Transverse colon (tissue), 4 donors: ENCODE data around the gene RNU5B-1. TPM values are rescaled to one million over a fixed set of nuclear protein-coding genes. Genes with fewer than 3 reads are reported as not detected.
A peak's percentile ranks its signal among the peaks of the same experiment; 100 is the strongest.

Experiments used
- DNase-seq: peaks from one replicate; pipeline ENCODE4 v3.0.0-alpha.2; 2019
- H3K27ac ChIP-seq, 4 donors: fragments of 200-600 bp; sonication (generic); 2 replicates each; pipeline ENCODE4 v1.5.1; 2016 to 2018; ENCODE audit warnings: inconsistent platforms in 4 of 4
- H3K27me3 ChIP-seq: fragments of 200-600 bp; sonication (generic); 2 replicates; pipeline ENCODE4 v1.5.1; 2017; ENCODE audit warnings: inconsistent platforms
- H3K36me3 ChIP-seq, 4 donors: fragments of 200-600 bp; sonication (generic); 2 replicates each; pipeline ENCODE4 v1.5.1; 2017 to 2019; ENCODE audit warnings: inconsistent platforms in 4 of 4
- H3K4me1 ChIP-seq, 4 donors: fragments of 200-600 bp; sonication (generic); 2 replicates each; pipeline ENCODE4 v1.5.1; 2017 to 2020; ENCODE audit warnings: inconsistent platforms in 4 of 4
- H3K4me3 ChIP-seq, 4 donors: fragments of 200-600 bp; sonication (generic); 1 replicate in 1 of 4; 2 replicates in 3 of 4; pipeline versions ENCODE4 v1.5.1 to v1.6.1; 2017 to 2019; ENCODE audit warnings: inconsistent platforms in 4 of 4
- H3K9me3 ChIP-seq, 2 donors: fragments of 200-600 bp; sonication (generic); 2 replicates each; pipeline ENCODE4 v1.5.1; 2017 to 2019; ENCODE audit warnings: inconsistent platforms in 2 of 2
- CTCF ChIP-seq, 5 experiments: fragments of 200-600 bp in 3 of 5; fragments of 450-650 bp in 2 of 5; sonication (generic) in 3 of 5; IDR thresholded peaks; 1 replicate in 2 of 5; 2 replicates in 3 of 5; pipeline ENCODE4 v1.5.1; 2016 to 2017; ENCODE audit warnings: antibody characterized with exemption in 5 of 5, inconsistent platforms in 3 of 5, mild to moderate bottlenecking in 2 of 5, moderate library complexity in 1 of 5
- EP300 ChIP-seq: sonication (generic); formaldehyde crosslinking; IDR thresholded peaks from one replicate; pipeline ENCODE4 v1.6.1; 2017; ENCODE audit warnings: antibody characterized with exemption, low read depth
- POLR2A ChIP-seq: fragments of 450-650 bp; IDR thresholded peaks from one replicate; pipeline ENCODE4 v1.6.1; 2016; ENCODE audit warnings: antibody characterized with exemption, mild to moderate bottlenecking, moderate library complexity
- POLR2AphosphoS5 ChIP-seq, 3 donors: sonication (generic); formaldehyde crosslinking; IDR thresholded peaks; one replicate each; pipeline ENCODE4 v1.6.1; 2016; ENCODE audit warnings: antibody characterized with exemption in 3 of 3
- WGBS, 2 donors: methylation state at CpG; one replicate each; pipeline ENCODE4 v1.1.5; 2018; ENCODE audit warnings: low coverage in 1 of 2; 5-methylcytosine and 5-hydroxymethylcytosine counted together
- in situ Hi-C, 4 donors: fragments of 200-750 bp; cut with MboI; loops; one replicate each; pipeline versions ENCODE4 v1.15.0 to v1.15.1; 2017; ENCODE audit warnings: low sequenced_read_pairs in 3 of 4, low pct_ligation_motif_present in 1 of 4, low pct_unique_long_range_greater_than_20kb in 1 of 4
- intact Hi-C: fragments of 100-400 bp; cut with DNase I; formaldehyde crosslinking; loops from one replicate; pipeline ENCODE4 v1.15.1; 2023; ENCODE audit warnings: low total_unique reads
- total RNA-seq, 4 donors: library from RNA; depleted of rRNA; stranded (reverse); fragments of >200 nt; gene quantifications; one replicate each; pipeline ENCODE4 v1.1.0, GENCODE V29; 2016

The RNU5B-1 gene
- total RNA-seq, 4 donors from 2014 or later, result not detected

GRCh38 chr15:65286069-65286703, 18.3 kb upstream of the RNU5B-1 start:
- Histone ChIP-seq H3K36me3 (no peaks in the 10 kb centered on the region), H3K4me3 (peak overlapping the region; percentile 54 to 75 (median 71)), H3K4me1 (peaks cover 4 to 19% (median 16%) of the 10 kb centered on the region in 4 donors), H3K9me3 (no peaks in the 10 kb centered on the region), H3K27me3 (no peaks in the 10 kb centered on the region), H3K27ac (peak overlapping the region; percentile 88 to 95 (median 92))
- DNase-seq, result peak; percentile 62
- 4% methylated on average over 2 of the region's 52 CpGs; no CpG with 5 or more reads in 1 of the 2 donors for WGBS, 2 donors
- intact Hi-C loops, result no loop called here
- TF ChIP-seq POLR2A, result peak; percentile 68
- peak in 2 of 3 donors; percentile 68 to 70 for TF ChIP-seq POLR2AphosphoS5 (IDR thresholded peaks at IDR 0.05)
- no peak for TF ChIP-seq CTCF (IDR thresholded peaks at IDR 0.05)
- in situ Hi-C loops, result loop anchor here in 3 of 4 donors (25.0 kb wide), 1 partner anchor 249 kb away; the partner anchor contains the start of genes MTFMT (in 3 of the 3) and SLC51B (in 3 of the 3)

- intact Hi-C loops, result no loop called here
- H3K36me3 ChIP-seq, result no peaks in the 10 kb centered on the region
- in situ Hi-C loops, result loop anchor here in 3 of 4 donors (25.0 kb wide), 1 partner anchor 250 kb away; the partner anchor contains the start of genes MTFMT (in 3 of the 3) and SLC51B (in 3 of the 3)
- TF ChIP-seq POLR2A, result peak; percentile 66
- no peak for TF ChIP-seq EP300
- TF ChIP-seq CTCF (IDR thresholded peaks at IDR 0.05), result peak in 4 of 5 experiments; percentile 36 to 57 (median 38)
- TF ChIP-seq POLR2AphosphoS5 (IDR thresholded peaks at IDR 0.05), result peak; percentile 35 to 88 (median 83)
- H3K4me3 ChIP-seq, result peak within 1 kb of the TSS; percentile 54 to 75 (median 71)
- 2 to 7% methylated on average over 8 to 29 of the region's 62 CpGs for WGBS, 2 donors
- H3K27me3 ChIP-seq, result no peaks in the 10 kb centered on the region
- peaks cover 4 to 19% (median 16%) of the 10 kb centered on the region in 4 donors for H3K4me1 ChIP-seq
- H3K27ac ChIP-seq, result peak within 1 kb of the TSS; percentile 88 to 95 (median 92)
- peak; percentile 95 for DNase-seq
- no peaks in the 10 kb centered on the region for H3K9me3 ChIP-seq
Observed at GRCh38 chr15:65286704-65287519, 17.6 kb upstream of the RNU5B-1 start, which contains the start of gene PARP16. TSS of gene PARP16 (minus strand) at chr15:65286883. CDS start at chr15:65286426, 457 bp downstream.

- H3K4me1 ChIP-seq, result peaks cover 4 to 19% (median 16%) of the 10 kb centered on the region in 4 donors
- peak overlapping the region; percentile 88 to 95 (median 92) for H3K27ac ChIP-seq
- H3K36me3 ChIP-seq, result no peaks in the 10 kb centered on the region
- TF ChIP-seq POLR2AphosphoS5 (IDR thresholded peaks at IDR 0.05), result no peak
- TF ChIP-seq POLR2A, result no peak
- TF ChIP-seq EP300, result no peak
- TF ChIP-seq CTCF (IDR thresholded peaks at IDR 0.05), result no peak
- WGBS, 2 donors, result 94% methylated on average over 3 of the region's 3 CpGs; no CpG with 5 or more reads in 1 of the 2 donors
- no peaks in the 10 kb centered on the region for H3K9me3 ChIP-seq
- intact Hi-C loops, result no loop called here
- no peak for DNase-seq
- no peak overlapping the region for H3K4me3 ChIP-seq
- in situ Hi-C loops, result loop anchor here in 3 of 4 donors (25.0 kb wide), 1 partner anchor 250 kb away; the partner anchor contains the start of genes MTFMT (in 3 of the 3) and SLC51B (in 3 of the 3)
- H3K27me3 ChIP-seq, result no peaks in the 10 kb centered on the region
Observed at GRCh38 chr15:65287520-65287855, 17.0 kb upstream of the RNU5B-1 start.
